Thymus (tissue), 2 donors: Measurements from ENCODE around the gene TSGA10. TPM values are rescaled to one million over a fixed set of nuclear protein-coding genes. Genes with fewer than 3 reads are reported as not detected.

Source experiments
- polyA plus RNA-seq: library from polyadenylated mRNA; stranded (reverse); fragments of 200-250 nt; gene quantifications from one replicate; pipeline ENCODE4 v1.2.3, GENCODE V29; 2013
- total RNA-seq: library from RNA; stranded (reverse); fragments of 120-200 nt; gene quantifications from one replicate; pipeline ENCODE4 v1.2.4, GENCODE V29; 2013
- donor health status: healthy.

TSGA10 gene
- total and polyA plus RNA-seq, 2 donors: 6.8 to 8.9 TPM

Other genes with a start within 250 kb of the TSGA10 start
- gene CRACDL, start 218.7 kb downstream of the TSGA10 start, total RNA-seq: 1.9 TPM
- 3.6 TPM for gene CRACDL, start 218.7 kb downstream of the TSGA10 start, polyA plus RNA-seq
- gene C2orf15, start 13.2 kb downstream of the TSGA10 start, total RNA-seq: 1.8 TPM
- gene C2orf15, start 13.2 kb downstream of the TSGA10 start, polyA plus RNA-seq: 2.3 TPM
- gene LIPT1, start within 50 bp of the TSGA10 start, total RNA-seq: 8.2 TPM
- gene LIPT1, start within 50 bp of the TSGA10 start, polyA plus RNA-seq: 20.4 TPM
- 57.3 TPM for gene MITD1, start 26.1 kb upstream of the TSGA10 start, total RNA-seq
- 96.8 TPM for gene MITD1, start 26.1 kb upstream of the TSGA10 start, polyA plus RNA-seq
- gene MRPL30, start 26.2 kb upstream of the TSGA10 start, total RNA-seq: 39.9 TPM
- gene MRPL30, start 26.2 kb upstream of the TSGA10 start, polyA plus RNA-seq: 27.9 TPM
- not detected for gene LYG2, start 100.7 kb upstream of the TSGA10 start, total RNA-seq
- 0.09 TPM for gene LYG2, start 100.7 kb upstream of the TSGA10 start, polyA plus RNA-seq
- gene LYG1, start 146.3 kb upstream of the TSGA10 start, total RNA-seq: 1.8 TPM
- 21.5 TPM for gene LYG1, start 146.3 kb upstream of the TSGA10 start, polyA plus RNA-seq
- gene TXNDC9, start 181.4 kb upstream of the TSGA10 start, total RNA-seq: 59.8 TPM
- 36.8 TPM for gene TXNDC9, start 181.4 kb upstream of the TSGA10 start, polyA plus RNA-seq
- gene EIF5B, start 182.4 kb upstream of the TSGA10 start, total RNA-seq: 13.2 TPM
- 26.3 TPM for gene EIF5B, start 182.4 kb upstream of the TSGA10 start, polyA plus RNA-seq